HepG2 (cell line): ENCODE measurements around the gene ARMC2.

Experiments used
- MXI1 ChIP-seq: IDR thresholded peaks from 3 replicates; pipeline ENCODE4 v1.6.1; 2012; ENCODE audit warnings: low read depth, low read length, inconsistent platforms, borderline replicate concordance
- ZNF766 ChIP-seq: sonication (generic); formaldehyde crosslinking; IDR thresholded peaks from 2 replicates; pipeline ENCODE4 v1.5.0; 2020; ENCODE audit warnings: missing genetic modification reagents, borderline replicate concordance

DNA sequence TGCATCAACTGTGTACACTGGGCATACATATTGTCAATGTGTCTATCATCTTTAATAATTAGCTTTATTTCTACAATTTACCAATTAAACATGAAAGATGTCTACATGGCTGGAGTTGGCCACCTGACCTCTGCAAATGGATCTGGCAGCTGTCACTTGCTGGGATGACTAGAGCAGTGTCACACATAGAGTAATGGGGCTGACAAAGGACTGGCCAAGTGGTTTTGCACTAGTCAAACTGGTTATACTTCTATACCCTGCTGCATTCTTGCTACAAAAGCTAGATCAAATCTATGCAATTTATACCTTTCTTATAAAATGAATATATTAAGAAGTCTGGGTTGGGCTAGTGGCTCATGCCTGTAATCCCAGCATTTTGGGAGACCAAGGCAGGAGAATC lies 147.1 kb downstream of the ARMC2 start:
- no peak for TF ChIP-seq ZNF766 (CRISPR knock-in tag)
- TF ChIP-seq MXI1: no peak
